Lower lobe of right lung (tissue), 2 donors: Measurements from ENCODE around the gene FRMD1. TPM values are rescaled to one million over a fixed set of nuclear protein-coding genes. Genes with fewer than 3 reads are reported as not detected.

Experiments
- ATAC-seq, 2 donors: fragments of 200-7000 bp; cut with Tn5 transposase; one replicate each; pipeline ENCODE4 v1.9.1; 2020 to 2022; ENCODE audit warnings: mild to moderate bottlenecking in 2 of 2, moderate library complexity in 2 of 2
- DNase-seq: peaks from one replicate; pipeline ENCODE4 v3.0.0-alpha.2; 2020
- H3K27ac ChIP-seq: fragments of 200-600 bp; one replicate; pipeline ENCODE4 v1.8.0; 2022
- H3K27me3 ChIP-seq: fragments of 200-600 bp; one replicate; pipeline ENCODE4 v1.8.0; 2022; ENCODE audit warnings: low read depth
- H3K36me3 ChIP-seq: fragments of 200-600 bp; one replicate; pipeline ENCODE4 v1.8.0; 2022; ENCODE audit warnings: mild to moderate bottlenecking
- H3K4me1 ChIP-seq: fragments of 200-600 bp; one replicate; pipeline ENCODE4 v1.8.0; 2022
- H3K4me3 ChIP-seq: fragments of 200-600 bp; one replicate; pipeline ENCODE4 v1.8.0; 2022; ENCODE audit warnings: mild to moderate bottlenecking
- H3K9me3 ChIP-seq: fragments of 200-600 bp; one replicate; pipeline ENCODE4 v1.8.0; 2022
- intact Hi-C: fragments of 100-400 bp; cut with DNase I; formaldehyde crosslinking; loops from one replicate; pipeline ENCODE4 v1.11.0; 2022
- long read RNA-seq: library from polyadenylated mRNA; unstranded; transcript quantifications from one replicate; pipeline ENCODE4 v2.0.0, GENCODE V29; 2021
- total RNA-seq: library from RNA; stranded (reverse); fragmentation: NEBNext Ultra II Directional; extraction: Animal tissue kit (Norgen Biotek cat#: 25700); gene quantifications from one replicate; pipeline ENCODE4 v1.2.1, GENCODE V29; 2021
- TF ChIP-seq, protein P1 (sequence below): fragments of 200-600 bp; IDR thresholded peaks from one replicate; pipeline ENCODE4 v1.8.0; 2022; ENCODE audit warnings: antibody characterized with exemption, mild to moderate bottlenecking
- donor health status: DM: no; HTN: yes; CAD: no; lungs with severe emphysema.

Gene FRMD1
- not detected for total RNA-seq
- long read RNA-seq = 0 reads

DNA sequence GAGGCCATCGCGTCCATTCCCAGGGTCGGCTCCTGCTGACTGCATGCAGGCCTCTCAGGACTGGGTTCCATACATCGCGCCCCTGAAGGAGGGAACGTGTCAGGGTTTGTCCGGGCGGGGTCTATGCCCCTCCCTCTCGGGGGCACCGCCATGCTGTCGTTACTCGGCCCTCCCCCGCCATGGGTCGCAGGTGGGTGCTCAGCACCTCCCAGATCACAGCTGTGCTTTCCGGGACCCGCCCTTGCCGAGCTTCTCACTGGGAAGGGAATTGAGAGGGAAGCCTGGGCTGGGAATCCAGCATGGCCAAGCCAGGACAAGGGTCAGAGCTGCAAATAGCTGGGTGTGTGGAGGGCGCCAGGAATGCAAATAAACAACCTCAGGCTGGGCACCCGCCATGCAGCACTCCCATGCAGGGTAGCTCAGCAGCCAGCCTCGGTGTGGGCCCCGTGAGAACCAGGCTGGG is at the start of gene FRMD1:
Gene FRMD1, minus strand, starts transcription at position 270 of the 463 bp plus-strand sequence. Its CDS starts 118 bp downstream, at position 152.
- intact Hi-C loops = no loop called here
- Histone ChIP-seq H3K4me1 (no peaks in the 10 kb centered on the region), H3K36me3 (no peaks in the 10 kb centered on the region), H3K4me3 (no peak within 1 kb of the TSS), H3K27ac (no peak within 1 kb of the TSS), H3K27me3 (no peaks in the 10 kb centered on the region), H3K9me3 (no peaks in the 10 kb centered on the region)
- TF ChIP-seq, protein P1, sequence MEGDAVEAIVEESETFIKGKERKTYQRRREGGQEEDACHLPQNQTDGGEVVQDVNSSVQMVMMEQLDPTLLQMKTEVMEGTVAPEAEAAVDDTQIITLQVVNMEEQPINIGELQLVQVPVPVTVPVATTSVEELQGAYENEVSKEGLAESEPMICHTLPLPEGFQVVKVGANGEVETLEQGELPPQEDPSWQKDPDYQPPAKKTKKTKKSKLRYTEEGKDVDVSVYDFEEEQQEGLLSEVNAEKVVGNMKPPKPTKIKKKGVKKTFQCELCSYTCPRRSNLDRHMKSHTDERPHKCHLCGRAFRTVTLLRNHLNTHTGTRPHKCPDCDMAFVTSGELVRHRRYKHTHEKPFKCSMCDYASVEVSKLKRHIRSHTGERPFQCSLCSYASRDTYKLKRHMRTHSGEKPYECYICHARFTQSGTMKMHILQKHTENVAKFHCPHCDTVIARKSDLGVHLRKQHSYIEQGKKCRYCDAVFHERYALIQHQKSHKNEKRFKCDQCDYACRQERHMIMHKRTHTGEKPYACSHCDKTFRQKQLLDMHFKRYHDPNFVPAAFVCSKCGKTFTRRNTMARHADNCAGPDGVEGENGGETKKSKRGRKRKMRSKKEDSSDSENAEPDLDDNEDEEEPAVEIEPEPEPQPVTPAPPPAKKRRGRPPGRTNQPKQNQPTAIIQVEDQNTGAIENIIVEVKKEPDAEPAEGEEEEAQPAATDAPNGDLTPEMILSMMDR = no peak
- no peak for DNase-seq
- ATAC-seq = no peak

- TF ChIP-seq, protein P1 = no peak
- H3K4me3 ChIP-seq = no peak overlapping the region
- peaks cover 11% of the 10 kb centered on the region for H3K27me3 ChIP-seq
- DNase-seq (no peak), ATAC-seq (no peak)
- H3K4me1 ChIP-seq = peaks cover 4% of the 10 kb centered on the region
- no peak overlapping the region for H3K27ac ChIP-seq
- intact Hi-C loops = no loop called here
- no peaks in the 10 kb centered on the region for H3K9me3 ChIP-seq
- no peaks in the 10 kb centered on the region for H3K36me3 ChIP-seq
Observed at GRCh38 chr6:168128006-168128630, 49.1 kb upstream of the FRMD1 start.

GRCh38 chr6:168127384-168127868 is 48.4 kb upstream of the FRMD1 start:
- Histone ChIP-seq H3K4me1 (peaks cover under 1% of the 10 kb centered on the region), H3K36me3 (no peaks in the 10 kb centered on the region), H3K27ac (no peak overlapping the region), H3K27me3 (peaks cover 8% of the 10 kb centered on the region), H3K4me3 (no peak overlapping the region), H3K9me3 (no peaks in the 10 kb centered on the region)
- DNase-seq (no peak), ATAC-seq (no peak)
- TF ChIP-seq, protein P1 = no peak
- intact Hi-C loops = no loop called here

GRCh38 chr6:168126566-168127383 is 47.8 kb upstream of the FRMD1 start:
- Histone ChIP-seq H3K4me3 (no peak overlapping the region), H3K36me3 (no peaks in the 10 kb centered on the region), H3K27ac (no peak overlapping the region), H3K4me1 (no peaks in the 10 kb centered on the region), H3K9me3 (no peaks in the 10 kb centered on the region), H3K27me3 (peaks cover 3% of the 10 kb centered on the region)
- DNase-seq (no peak), ATAC-seq (no peak)
- intact Hi-C loops = no loop called here
- TF ChIP-seq, protein P1 = no peak

DNA sequence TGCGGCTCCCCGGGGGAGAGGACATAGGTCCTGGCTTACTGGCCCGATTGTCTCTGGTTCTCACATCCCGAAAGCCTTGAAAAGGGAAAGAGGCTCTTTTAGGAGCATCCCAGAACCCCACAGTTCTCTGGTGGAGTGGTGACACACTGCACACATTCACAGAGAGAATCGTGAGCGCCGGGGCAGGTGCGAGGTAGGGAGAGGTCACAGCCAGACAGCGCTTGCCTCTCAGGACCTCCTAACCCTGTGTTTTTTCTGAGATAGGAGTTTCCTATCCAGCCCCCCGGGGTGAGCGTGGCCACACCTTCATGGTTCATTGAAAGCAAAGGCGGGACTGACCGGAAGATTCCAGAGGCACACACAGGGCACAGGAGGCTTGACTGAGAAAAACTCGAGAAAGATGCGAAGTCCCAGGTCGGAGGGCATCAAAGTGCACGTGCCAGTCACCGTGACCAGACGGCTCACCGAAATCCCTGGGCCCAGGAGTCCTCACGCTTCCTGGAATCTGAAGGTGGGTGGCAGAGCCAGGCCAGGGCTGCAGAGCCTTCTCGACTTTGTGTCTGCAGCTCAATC is 46.5 kb upstream of the FRMD1 start:
- intact Hi-C loops = no loop called here
- Histone ChIP-seq H3K9me3 (no peaks in the 10 kb centered on the region), H3K36me3 (no peaks in the 10 kb centered on the region), H3K4me1 (no peaks in the 10 kb centered on the region), H3K4me3 (no peak overlapping the region), H3K27ac (no peak overlapping the region), H3K27me3 (no peaks in the 10 kb centered on the region)
- DNase-seq = no peak
- ATAC-seq = no peak
- TF ChIP-seq, protein P1 = no peak
